Raji (cell line): Measurements from ENCODE around the gene LIG3.

Experiments
- POLR2A ChIP-seq: IDR thresholded peaks from 2 replicates; pipeline ENCODE4 v1.6.1; 2011; ENCODE audit warnings: low read depth, low read length, control low read depth; ENCODE audit not compliant: insufficient read depth

LIG3 gene

DNA sequence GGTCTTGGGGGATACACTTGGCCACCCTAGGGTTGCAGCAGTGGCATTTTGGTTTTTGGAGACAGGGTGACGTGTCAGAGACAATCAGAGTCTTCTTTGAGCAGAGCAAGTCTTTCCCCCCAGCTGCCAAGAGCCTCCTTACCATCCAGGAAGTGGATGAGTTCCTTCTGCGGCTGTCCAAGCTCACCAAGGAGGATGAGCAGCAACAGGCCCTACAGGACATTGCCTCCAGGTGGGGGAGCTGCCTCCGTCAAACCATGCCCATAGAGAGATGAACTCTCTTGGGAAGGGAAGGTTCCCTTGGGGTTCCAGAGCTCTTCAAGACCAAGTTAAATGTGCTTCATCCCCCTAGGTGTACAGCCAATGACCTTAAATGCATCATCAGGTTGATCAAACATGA, 11.3 kb downstream of the LIG3 start:
- no peak for TF ChIP-seq POLR2A

DNA sequence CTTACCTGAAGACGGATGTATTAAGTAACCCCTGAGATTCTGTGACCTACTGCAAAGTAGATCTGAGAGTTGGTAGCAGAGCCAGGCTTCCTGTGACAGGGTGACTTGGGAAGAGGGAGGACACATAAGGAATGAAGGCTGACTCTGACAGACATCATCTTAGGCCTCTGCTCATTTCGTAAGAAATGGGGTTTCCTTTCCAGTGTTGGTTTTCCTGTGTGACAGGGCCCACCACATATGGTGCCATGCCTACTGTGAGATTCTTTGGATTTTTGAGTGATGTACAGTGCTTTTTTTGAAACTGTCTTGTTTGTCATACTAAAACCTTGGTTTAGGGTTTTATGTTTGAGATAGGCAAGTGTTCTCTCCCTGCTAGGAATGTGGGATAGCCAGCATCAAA, 12.7 kb downstream of the LIG3 start:
- no peak for TF ChIP-seq POLR2A

DNA sequence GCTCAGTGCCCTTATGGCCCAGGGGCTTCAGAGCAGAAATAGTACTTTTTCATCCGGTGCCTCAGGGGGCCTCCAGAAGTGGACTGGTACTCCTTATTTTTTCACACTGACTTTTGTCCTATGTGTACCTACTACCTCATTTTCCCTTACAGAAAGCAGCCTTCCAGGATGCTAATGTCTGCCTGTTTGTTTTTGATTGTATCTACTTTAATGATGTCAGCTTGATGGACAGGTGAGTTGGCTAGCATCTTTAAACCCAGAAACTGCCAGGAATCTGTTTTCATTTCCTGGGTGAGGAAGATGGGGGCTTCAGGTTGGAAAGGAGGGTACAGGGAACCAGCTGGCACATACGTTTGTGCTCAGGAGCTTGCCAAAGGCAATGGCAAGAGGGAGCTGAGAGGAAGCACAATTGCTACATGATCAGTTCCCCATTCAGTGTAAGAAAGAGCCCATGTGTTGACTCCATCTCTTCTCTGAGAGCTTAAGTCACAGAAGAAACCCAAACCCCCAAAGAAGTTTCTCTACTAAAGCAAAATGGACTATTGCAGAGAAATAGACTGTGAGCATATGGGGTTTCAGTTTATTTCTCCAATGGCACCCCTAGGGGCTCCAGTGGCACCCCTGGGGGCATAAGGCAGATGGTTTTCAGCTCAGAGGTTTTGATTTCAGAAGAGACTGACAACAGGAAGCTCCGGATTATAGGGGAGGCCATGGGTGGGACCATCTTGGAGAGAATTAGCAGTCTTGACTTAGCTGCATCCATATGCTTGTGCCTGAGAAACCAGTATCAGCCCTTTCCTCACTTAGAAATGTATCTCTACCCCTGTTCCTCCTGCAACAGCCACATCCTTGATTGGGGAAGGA, 16.3 kb downstream of the LIG3 start:
- TF ChIP-seq POLR2A: no peak

DNA sequence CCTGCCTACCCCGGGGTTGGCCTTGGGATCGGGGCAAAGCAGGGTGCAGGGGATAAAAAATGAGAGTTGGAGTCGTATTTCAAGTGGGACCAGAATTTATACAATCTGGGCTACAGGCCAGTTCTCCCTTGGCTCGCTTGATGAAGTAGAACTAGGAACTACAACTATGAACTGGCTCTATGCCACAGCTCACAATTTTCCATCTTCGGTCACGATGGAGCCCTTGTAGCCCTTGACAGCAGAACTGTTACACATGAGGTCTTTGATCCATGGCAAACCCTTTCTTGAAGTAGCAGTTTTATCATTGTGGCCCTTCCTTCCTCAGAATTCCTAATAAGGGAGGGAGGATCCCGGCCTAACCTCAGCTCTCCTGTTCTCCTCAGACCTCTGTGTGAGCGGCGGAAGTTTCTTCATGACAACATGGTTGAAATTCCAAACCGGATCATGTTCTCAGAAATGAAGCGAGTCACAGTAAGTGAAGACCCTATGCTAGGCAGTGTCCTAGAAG, 17.1 kb downstream of the LIG3 start:
- TF ChIP-seq POLR2A: no peak

DNA sequence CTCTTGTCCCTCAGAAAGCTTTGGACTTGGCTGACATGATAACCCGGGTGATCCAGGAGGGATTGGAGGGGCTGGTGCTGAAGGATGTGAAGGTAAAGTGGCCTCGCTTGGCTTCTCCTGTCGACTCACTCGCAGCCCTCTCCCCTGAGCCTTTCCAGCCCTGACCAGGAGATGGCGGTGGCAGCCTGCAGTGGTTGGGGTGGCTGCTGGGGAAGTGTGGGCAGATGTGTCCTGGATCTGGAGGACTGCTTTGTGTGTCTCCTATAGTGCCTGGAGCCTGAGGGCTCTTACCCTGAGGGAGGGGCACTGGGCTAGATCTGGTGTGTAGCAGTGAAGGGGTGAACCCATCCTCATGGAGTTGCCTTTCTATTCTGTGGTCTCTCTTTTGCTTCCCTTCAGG, 17.9 kb downstream of the LIG3 start:
- TF ChIP-seq POLR2A: no peak

DNA sequence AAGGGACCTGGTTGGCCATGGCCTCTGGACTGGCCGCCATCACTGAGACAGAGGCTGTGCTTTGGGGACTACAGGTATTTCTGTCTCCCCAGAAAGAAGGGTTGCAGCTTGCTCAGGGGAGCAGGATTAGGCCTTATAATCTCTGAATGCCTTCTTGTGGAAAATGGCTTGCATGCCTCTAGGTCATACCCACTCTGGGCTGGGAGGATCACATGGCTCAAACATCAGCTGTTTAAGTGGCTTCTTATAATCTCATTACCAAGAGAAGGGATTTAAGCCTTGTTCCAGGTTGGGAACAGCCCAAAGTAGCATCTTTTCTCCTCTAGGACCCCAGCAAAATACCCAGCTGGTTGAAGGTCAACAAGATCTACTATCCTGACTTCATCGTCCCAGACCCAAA, 19.1 kb downstream of the LIG3 start:
- no peak for TF ChIP-seq POLR2A

DNA sequence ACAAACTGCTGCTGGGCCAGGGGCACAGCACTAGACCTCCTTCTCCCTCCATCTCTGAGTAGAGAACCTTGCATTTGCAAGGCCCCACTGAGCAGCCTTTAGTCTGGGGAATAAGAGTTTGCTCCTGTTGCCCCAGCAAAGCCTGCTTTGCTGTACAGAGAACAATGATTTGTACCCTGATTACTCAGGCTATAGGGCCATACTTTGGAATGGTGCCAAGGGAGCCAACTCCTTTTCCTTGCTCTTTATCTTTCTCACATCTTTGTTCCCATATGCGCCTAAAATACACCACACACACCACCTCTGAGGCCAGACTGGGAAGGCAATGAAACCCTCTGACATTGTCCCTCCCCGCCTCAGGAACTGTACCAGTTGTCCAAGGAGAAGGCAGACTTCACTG, 21.2 kb downstream of the LIG3 start:
- TF ChIP-seq POLR2A: no peak

DNA sequence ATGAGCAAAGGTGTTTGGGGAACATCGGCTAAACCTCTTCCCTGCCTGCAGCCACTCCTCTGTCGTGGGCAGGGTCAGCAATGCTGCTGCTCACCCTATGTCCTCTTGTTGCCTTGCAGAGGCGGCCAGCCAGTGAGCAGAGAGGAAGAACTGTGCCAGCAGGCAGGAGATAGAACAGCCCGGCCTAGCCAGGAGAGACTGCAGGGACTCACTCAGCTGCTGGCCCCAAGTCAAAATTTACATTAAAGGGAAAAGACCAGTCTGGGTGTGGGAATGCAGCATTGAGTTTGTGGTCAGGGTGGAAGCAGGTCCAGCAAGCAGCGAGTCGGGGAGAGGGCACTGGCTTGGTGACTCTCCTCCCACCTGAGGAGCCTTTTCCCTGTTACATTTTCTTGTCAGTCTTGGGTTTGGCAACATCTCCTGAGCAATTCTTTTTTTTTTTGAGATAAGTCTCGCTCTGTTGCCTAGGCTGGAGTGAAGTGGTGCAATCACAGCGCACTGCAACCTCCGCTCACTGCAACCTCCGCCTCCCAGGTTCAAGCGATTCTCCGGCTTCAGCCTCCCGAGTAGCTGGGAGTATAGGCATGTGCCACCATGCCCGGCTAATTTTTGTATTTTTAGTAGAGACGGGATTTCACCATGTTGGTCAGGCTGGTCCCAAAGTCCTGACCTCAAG, 22.7 kb downstream of the LIG3 start:
- no peak for TF ChIP-seq POLR2A

DNA sequence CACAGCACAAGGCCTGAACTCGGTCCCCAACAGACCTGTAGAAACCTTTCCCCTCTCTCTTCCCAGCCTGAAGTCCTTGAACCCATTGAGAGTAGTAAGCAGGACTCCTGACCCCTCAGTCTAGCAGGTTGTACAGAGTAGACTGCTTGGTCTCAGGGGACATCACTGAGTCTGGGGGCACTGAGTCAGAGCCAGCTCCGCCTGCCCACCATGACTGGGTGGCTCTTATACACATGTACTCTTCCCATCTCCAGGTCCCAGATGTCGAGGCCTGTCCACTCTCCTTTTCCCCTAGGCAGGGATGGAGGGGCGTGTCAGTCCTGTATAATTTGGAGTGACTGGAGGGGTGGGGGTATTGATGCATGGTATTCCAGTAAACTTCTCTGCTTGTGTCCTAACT, 23.5 kb downstream of the LIG3 start:
- no peak for TF ChIP-seq POLR2A

DNA sequence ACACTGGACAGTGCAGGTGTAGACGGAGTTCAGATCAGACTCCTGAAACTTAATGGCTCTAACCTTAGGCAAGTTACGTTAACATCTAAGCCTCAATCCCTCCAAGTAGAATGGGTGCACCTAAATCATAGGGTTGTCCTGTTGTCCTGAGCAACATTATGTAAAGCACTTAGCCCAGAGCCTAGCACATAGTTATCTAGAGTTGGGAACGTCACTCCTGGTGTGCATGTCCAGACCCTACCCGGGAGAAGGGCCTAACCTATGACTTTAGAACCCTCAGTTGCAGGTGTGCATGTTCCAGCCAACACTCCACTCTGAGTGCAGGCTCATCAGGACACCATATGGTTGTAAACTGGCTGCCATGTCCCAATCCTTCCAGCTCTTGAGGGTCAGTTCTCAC, 26.0 kb downstream of the LIG3 start:
- TF ChIP-seq POLR2A: no peak

DNA sequence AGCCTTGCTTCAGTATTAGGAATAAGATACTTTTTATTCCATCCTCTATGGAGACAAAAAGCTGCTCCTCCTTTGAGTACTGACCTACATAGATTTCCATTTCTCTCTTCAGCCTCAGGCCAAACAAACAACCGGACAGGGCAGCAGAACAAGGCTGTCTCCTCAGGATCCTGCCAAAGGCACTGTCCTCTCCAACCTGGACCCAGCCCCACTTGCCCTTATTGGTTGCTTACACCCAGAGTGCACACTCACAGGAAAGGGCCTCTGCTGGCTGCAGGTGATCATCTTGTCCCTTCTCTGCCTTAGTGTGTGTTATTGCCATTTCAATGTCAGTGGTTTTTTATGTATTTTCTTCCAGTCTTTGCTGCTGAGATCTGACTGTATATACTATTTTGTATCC, 26.6 kb downstream of the LIG3 start:
- no peak for TF ChIP-seq POLR2A

DNA sequence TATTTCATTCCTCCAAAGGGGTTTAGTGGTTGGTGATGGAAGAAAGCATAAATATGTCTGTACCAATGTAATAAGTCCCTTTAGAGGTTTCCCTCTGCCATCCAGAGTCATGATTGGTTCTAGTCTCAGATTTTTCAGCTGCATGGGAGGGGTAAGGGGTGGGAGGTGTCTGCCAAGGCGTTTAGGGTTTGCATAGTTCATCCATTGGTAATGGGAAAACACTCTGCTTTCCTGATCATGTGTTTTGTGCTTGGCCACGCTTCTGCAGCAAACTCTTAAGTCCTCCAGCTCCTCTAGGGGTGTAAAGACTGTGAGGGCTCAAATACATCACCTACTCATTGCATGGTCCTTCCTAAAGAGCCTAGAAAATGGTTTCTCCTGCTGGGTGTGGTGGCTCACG, 29.8 kb downstream of the LIG3 start:
- no peak for TF ChIP-seq POLR2A

DNA sequence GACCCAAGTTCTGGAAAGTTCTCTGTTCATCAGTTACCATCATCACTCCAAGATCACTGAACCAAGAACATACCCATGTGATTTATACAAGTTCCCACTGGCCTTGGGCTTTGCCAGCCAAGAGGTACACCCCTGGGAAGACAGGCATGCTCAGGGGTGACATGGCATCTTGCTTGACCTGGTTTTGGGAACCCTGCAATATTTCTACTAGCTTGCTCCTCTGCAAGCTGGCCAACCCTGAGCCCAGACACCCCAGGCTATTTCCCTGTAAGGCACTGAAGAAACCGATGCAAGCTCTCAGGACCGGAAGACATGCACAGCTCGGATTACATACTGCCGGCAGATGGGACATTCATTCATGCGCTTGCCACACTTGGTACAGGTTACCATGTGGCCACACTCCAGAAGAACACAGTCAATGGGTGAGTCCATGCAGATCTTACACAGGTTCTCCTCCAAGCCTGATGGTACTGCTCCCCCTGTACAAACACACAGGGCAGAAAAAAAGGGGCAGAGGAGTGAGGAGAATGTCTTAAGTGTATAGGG, 31.4 kb downstream of the LIG3 start:
- TF ChIP-seq POLR2A: no peak

DNA sequence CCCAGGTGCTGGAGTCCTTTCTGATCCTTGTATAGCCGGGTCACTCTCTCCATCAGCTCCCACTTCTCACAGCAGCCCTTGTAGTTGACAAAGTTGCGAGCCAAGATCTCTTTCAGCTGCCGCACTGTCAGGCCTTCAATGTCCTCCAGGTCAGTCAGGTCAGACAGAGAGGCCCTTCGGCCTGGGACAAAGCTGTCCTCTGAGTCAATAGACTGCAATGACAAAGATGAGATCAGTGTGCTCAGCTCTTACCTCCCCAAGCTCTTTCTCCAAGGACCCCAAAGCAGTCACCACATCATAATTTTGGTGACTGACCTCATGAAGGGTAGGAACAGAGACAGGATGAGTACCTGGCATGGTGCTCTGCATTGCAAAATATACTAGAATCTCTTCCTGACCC, 36.1 kb downstream of the LIG3 start:
- no peak for TF ChIP-seq POLR2A

DNA sequence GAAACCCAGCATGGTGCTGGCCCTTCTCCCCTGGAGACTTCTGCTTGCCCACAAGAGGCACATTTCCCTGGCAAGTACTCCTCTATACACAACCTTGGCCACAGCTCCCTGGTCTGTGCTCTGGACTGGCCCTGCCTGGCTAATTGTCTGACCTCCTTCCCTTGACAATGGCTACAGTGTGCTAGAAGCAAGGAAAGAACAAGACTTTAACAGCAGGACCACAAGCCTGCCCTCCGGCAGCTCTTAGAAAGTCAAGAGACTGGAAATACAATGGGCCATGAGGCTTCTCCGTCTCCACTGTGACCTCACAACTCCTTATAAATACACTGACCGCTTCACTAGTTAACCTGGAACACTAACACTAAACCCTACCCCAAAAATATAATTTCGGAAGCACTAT, 36.7 kb downstream of the LIG3 start:
- TF ChIP-seq POLR2A: no peak

DNA sequence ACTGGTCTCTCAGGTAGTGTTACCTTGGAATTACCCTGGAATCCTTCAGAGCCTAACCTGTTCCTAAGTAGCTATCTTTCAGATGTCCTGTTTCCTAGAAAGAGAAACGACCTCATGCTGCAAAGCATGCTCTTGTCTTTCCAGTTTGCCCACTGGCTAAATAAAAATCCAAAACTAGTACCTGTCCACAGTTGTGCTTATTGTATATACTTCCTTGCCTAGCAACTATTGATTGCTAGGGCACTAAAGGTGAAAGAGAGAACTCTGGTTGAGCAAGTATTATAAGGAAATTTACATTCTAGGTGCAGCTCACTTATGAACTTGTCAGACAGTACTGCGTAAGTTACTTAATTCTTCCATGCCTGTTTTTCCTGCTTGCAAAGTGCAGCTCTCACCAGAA, 38.5 kb downstream of the LIG3 start:
- no peak for TF ChIP-seq POLR2A
